B cell (primary cell): ENCODE results near the gene CNPPD1. TPM values are rescaled to one million over a fixed set of nuclear protein-coding genes. Genes with fewer than 3 reads are reported as not detected.

Source experiments
- ATAC-seq: fragments of 200-7000 bp; cut with Tn5 transposase; one replicate; pipeline ENCODE4 v1.10.0; 2021; ENCODE audit warnings: low read depth, mild to moderate bottlenecking, moderate number of reproducible peaks, moderate library complexity
- CTCF ChIA-PET: fragments of 350-600 bp; sonication (Branson Sonifier 250); formaldehyde crosslinking; loops from one replicate; lab custom pipeline; 2021; ENCODE audit warnings: antibody characterized with exemption, inconsistent platforms; lab: Charles Lee
- POLR2A ChIA-PET: fragments of 350-600 bp; sonication (Branson Sonifier 250); formaldehyde crosslinking; loops from one replicate; lab custom pipeline; 2021; ENCODE audit warnings: antibody characterized with exemption; lab: Charles Lee
- DNase-seq: peaks from one replicate; pipeline ENCODE4 v3.0.0; 2013
- H2AFZ ChIP-seq: 2 replicates; pipeline ENCODE4 v1.6.1; 2012; ENCODE audit warnings: mild to moderate bottlenecking, low read depth, low read length; ENCODE audit not compliant: insufficient read depth, poor library complexity, severe bottlenecking
- H3K27ac ChIP-seq, 2 donors: 1 replicate in 1 of 2; 2 replicates in 1 of 2; pipeline ENCODE4 v1.5.1; 2012 to 2013; ENCODE audit warnings: low read length in 2 of 2, mild to moderate bottlenecking in 2 of 2, moderate library complexity in 1 of 2
- H3K27me3 ChIP-seq, 4 experiments: fragments of 200-600 bp in 1 of 4; sonication (generic) in 1 of 4; replicated peaks in 1 of 4; 1 replicate in 2 of 4; 2 replicates in 2 of 4; pipeline versions ENCODE4 v1.6.1 to v1.7.0; 2013 to 2016; ENCODE audit warnings: low read length in 3 of 4, mild to moderate bottlenecking in 2 of 4, mixed read lengths in 1 of 4, moderate library complexity in 1 of 4; ENCODE audit not compliant: insufficient read depth in 4 of 4, control insufficient read depth in 3 of 4; ENCODE audit errors: control extremely low read depth in 1 of 4
- H3K36me3 ChIP-seq, 2 experiments: replicated peaks in 1 of 2; 1 replicate in 1 of 2; 2 replicates in 1 of 2; pipeline versions ENCODE4 v1.6.1 to v1.7.1; 2013; ENCODE audit warnings: low read length in 1 of 2; ENCODE audit not compliant: insufficient read depth in 2 of 2, control insufficient read depth in 1 of 2; ENCODE audit errors: control extremely low read depth in 1 of 2, extremely low read depth in 1 of 2
- H3K4me1 ChIP-seq, 2 donors: fragments of 200-600 bp in 1 of 2; sonication (generic) in 1 of 2; 1 replicate in 1 of 2; 2 replicates in 1 of 2; pipeline versions ENCODE4 v1.5.1 to v1.6.1; 2013 to 2017; ENCODE audit warnings: low read length in 2 of 2; ENCODE audit not compliant: control insufficient read depth in 2 of 2, insufficient read depth in 2 of 2
- H3K4me2 ChIP-seq: replicated peaks from 2 replicates; pipeline ENCODE3; 2012; ENCODE audit warnings: mild to moderate bottlenecking, low read depth, low read length; ENCODE audit not compliant: poor library complexity, severe bottlenecking
- H3K4me3 ChIP-seq, 5 experiments: fragments of 200-600 bp in 1 of 5; sonication (generic) in 1 of 5; 1 replicate in 3 of 5; 2 replicates in 2 of 5; pipeline versions ENCODE4 v1.5.1 to v1.7.0; 2011 to 2016; ENCODE audit warnings: low read length in 4 of 5, mild to moderate bottlenecking in 4 of 5, low read depth in 2 of 5, control low read depth in 1 of 5, moderate library complexity in 1 of 5; ENCODE audit not compliant: insufficient read depth in 1 of 5; ENCODE audit errors: control extremely low read depth in 1 of 5, extremely low read depth in 1 of 5
- H3K79me2 ChIP-seq: fragments of 200-600 bp; sonication (generic); one replicate; pipeline ENCODE4 v1.6.0; 2016; ENCODE audit warnings: low read length; ENCODE audit not compliant: control insufficient read depth, insufficient read depth
- H3K9ac ChIP-seq: fragments of 200-600 bp; sonication (generic); 2 replicates; pipeline ENCODE4 v1.6.1; 2017; ENCODE audit warnings: mild to moderate bottlenecking, low read length, moderate library complexity
- H3K9me3 ChIP-seq, 3 donors: one replicate each; pipeline versions ENCODE4 v1.6.1 to v1.7.1; 2013; ENCODE audit warnings: low read length in 2 of 3; ENCODE audit not compliant: control insufficient read depth in 2 of 3, insufficient read depth in 1 of 3; ENCODE audit errors: control extremely low read depth in 1 of 3
- H4K20me1 ChIP-seq: 2 replicates; pipeline ENCODE4 v1.6.0; 2012; ENCODE audit warnings: mild to moderate bottlenecking, low read length; ENCODE audit not compliant: insufficient read depth, control insufficient read depth, poor library complexity, severe bottlenecking
- H3K27ac Mint-ChIP-seq: one replicate; pipeline ENCODE4 v1.8.0; 2021; ENCODE audit warnings: mixed read lengths
- H3K27me3 Mint-ChIP-seq: one replicate; pipeline ENCODE4 v1.8.0; 2021; ENCODE audit warnings: mixed read lengths
- H3K4me1 Mint-ChIP-seq: one replicate; pipeline ENCODE4 v1.8.0; 2021; ENCODE audit warnings: mixed read lengths
- H3K4me3 Mint-ChIP-seq: one replicate; pipeline ENCODE4 v1.8.0; 2021; ENCODE audit warnings: mixed read lengths
- H3K9me3 Mint-ChIP-seq: one replicate; pipeline ENCODE4 v1.8.0; 2022; ENCODE audit warnings: mixed read lengths; ENCODE audit not compliant: insufficient read depth
- EZH2 ChIP-seq: IDR thresholded peaks from 2 replicates; pipeline ENCODE4 v1.6.1; 2012; ENCODE audit warnings: borderline replicate concordance, low read depth, mild to moderate bottlenecking, moderate library complexity, low read length; ENCODE audit not compliant: insufficient read depth, poor library complexity, severe bottlenecking
- WGBS: methylation state at CpG from one replicate; pipeline ENCODE4 v1.1.5; 2013; ENCODE audit warnings: missing lambda C conversion rate; ENCODE audit not compliant: insufficient coverage; 5-methylcytosine and 5-hydroxymethylcytosine counted together
- intact Hi-C: fragments of 100-400 bp; cut with micrococcal nuclease; formaldehyde crosslinking; loops from one replicate; pipeline ENCODE4 v1.10.0; 2022
- polyA plus RNA-seq: library from polyadenylated mRNA; depleted of rRNA; stranded (reverse); fragments of >200 nt; gene quantifications from 2 replicates; pipeline ENCODE4 v1.2.3, GENCODE V29; 2012
- total RNA-seq, 2 donors: library from RNA; stranded (reverse); fragments of 120-200 nt in 1 of 2; gene quantifications; 1 replicate in 1 of 2; 2 replicates in 1 of 2; pipeline versions ENCODE4 v1.2.3 to v1.2.4, GENCODE V29; 2013 to 2022
- TF ChIP-seq, protein P1 (sequence below): fragments of 200-600 bp; IDR thresholded peaks from one replicate; pipeline ENCODE4 v1.8.0; 2022; ENCODE audit warnings: antibody characterized with exemption, mild to moderate bottlenecking

CNPPD1 gene
- total and polyA plus RNA-seq, 2 donors (not counting 1 experiment from before 2014, with no cell fraction given) = 150 to 159 TPM

DNA sequence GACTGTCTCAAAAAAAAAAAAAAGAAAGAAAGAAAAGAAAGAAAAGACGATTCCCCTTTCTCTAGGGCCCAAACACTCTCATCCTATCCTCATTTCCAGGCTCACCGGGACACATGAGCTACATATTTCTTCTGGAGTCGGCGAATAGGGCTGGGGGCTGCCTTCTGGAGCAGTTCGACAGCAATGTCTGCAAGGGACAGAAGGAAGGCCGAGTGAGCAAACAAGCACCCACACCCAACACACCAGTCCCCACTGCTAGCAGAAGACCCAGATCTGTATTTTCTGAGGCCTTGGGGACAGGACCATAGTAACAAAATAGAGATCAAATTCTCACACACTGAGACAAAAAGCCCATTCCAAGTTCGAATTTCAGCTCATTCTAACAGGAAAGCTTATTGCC, 1.2 kb downstream of the CNPPD1 start:
- peaks cover 17 to 55% of the 10 kb centered on the region in 2 donors for H3K4me1 ChIP-seq
- intact Hi-C loops = loop anchor here (5.0 kb wide), 2 partner anchors 322 to 958 kb away; partner anchors contain the start of genes ARPC2 and GMPPA
- Mint-ChIP-seq H3K4me1 (peaks cover 42% of the 10 kb centered on the region), H3K9me3 (no peaks in the 10 kb centered on the region), H3K27me3 (no peaks in the 10 kb centered on the region), H3K4me3 (peak overlapping the region; percentile 99), H3K27ac (peak overlapping the region; percentile 65)
- H3K79me2 ChIP-seq = peaks cover 43% of the 10 kb centered on the region
- H3K4me3 ChIP-seq = peak overlapping the region; percentile 71 to 97 (median 94)
- TF ChIP-seq EZH2 = no peak
- TF ChIP-seq, protein P1, sequence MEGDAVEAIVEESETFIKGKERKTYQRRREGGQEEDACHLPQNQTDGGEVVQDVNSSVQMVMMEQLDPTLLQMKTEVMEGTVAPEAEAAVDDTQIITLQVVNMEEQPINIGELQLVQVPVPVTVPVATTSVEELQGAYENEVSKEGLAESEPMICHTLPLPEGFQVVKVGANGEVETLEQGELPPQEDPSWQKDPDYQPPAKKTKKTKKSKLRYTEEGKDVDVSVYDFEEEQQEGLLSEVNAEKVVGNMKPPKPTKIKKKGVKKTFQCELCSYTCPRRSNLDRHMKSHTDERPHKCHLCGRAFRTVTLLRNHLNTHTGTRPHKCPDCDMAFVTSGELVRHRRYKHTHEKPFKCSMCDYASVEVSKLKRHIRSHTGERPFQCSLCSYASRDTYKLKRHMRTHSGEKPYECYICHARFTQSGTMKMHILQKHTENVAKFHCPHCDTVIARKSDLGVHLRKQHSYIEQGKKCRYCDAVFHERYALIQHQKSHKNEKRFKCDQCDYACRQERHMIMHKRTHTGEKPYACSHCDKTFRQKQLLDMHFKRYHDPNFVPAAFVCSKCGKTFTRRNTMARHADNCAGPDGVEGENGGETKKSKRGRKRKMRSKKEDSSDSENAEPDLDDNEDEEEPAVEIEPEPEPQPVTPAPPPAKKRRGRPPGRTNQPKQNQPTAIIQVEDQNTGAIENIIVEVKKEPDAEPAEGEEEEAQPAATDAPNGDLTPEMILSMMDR = no peak
- POLR2A ChIA-PET = interaction anchor here (0.5 to 4.0 kb wide), 10 partner anchors 16 to 212 kb away, joined by 3 to 46 read pairs (median 10); partner anchors contain the start of genes ANKZF1, ATG9A, DNAJB2 and DNPEP
- H3K36me3 ChIP-seq = peaks cover 3 to 53% of the 10 kb centered on the region in 2 experiments
- no peak overlapping the region for H2AFZ ChIP-seq
- H3K27ac ChIP-seq = peak overlapping the region; percentile 94 to 97
- H3K27me3 ChIP-seq = no peaks in the 10 kb centered on the region
- peak overlapping the region; percentile 83 for H3K4me2 ChIP-seq
- CTCF ChIA-PET = interaction anchor here (0.8 to 8.6 kb wide), 14 partner anchors 9 to 299 kb away, joined by 3 to 136 read pairs (median 10); partner anchors contain the start of genes ABCB6, ANKZF1, ATG9A and DNAJB2
- DNase-seq = no peak
- H3K9me3 ChIP-seq = no peaks in the 10 kb centered on the region
- H4K20me1 ChIP-seq = peaks cover 47% of the 10 kb centered on the region
- WGBS = 87% methylated on average over 6 of the region's 7 CpGs
- H3K9ac ChIP-seq = peak overlapping the region; percentile 97
- no peak for ATAC-seq

DNA sequence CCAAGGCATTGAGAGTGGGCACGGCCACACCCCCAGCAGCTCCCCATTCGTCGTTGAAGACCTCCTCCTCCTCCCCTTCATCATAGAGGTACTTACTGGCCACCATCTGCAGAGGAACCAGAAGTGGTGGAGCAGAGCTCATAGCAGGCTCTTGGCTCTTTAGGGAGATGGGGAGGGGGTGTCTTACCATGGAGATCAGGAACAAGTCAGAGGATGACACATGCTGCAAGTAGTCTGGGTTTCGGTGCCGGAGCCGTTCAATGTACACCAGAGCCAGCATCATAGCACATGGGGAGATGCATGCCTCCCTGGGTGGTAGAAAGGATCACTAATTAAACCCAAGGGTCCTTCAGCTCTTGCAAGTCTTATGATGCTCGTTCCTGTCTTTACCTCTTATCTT, 1.9 kb downstream of the CNPPD1 start:
- Histone ChIP-seq H3K4me2 (no peak overlapping the region), H2AFZ (no peak overlapping the region), H3K4me1 (peaks cover 17 to 49% of the 10 kb centered on the region in 2 donors), H3K4me3 (no peak overlapping the region), H3K27me3 (no peaks in the 10 kb centered on the region), H3K9ac (no peak overlapping the region), H3K27ac (peak overlapping the region in 1 of 2 donors; percentile 2), H3K9me3 (no peaks in the 10 kb centered on the region), H4K20me1 (peaks cover 42% of the 10 kb centered on the region), H3K36me3 (peaks cover 3 to 46% of the 10 kb centered on the region in 2 experiments), H3K79me2 (peaks cover 40% of the 10 kb centered on the region)
- no peaks in the 10 kb centered on the region for H3K27me3 Mint-ChIP-seq
- ATAC-seq (no peak), DNase-seq (peak; percentile 8)
- no peaks in the 10 kb centered on the region for H3K9me3 Mint-ChIP-seq
- TF ChIP-seq EZH2 = no peak
- TF ChIP-seq, protein P1 = no peak
- WGBS = 94% methylated on average over 4 of the region's 7 CpGs
- H3K27ac Mint-ChIP-seq = peak overlapping the region; percentile 59
- H3K4me1 Mint-ChIP-seq = peaks cover 39% of the 10 kb centered on the region
- POLR2A ChIA-PET = interaction anchor here (1.4 to 4.0 kb wide), 3 partner anchors 32 to 105 kb away, joined by 4 to 46 read pairs (median 39); partner anchors contain the start of genes DNAJB2 and ZFAND2B
- H3K4me3 Mint-ChIP-seq = peak overlapping the region; percentile 38
- CTCF ChIA-PET = interaction anchor here (0.8 to 8.6 kb wide), 7 partner anchors 8 to 122 kb away, joined by 3 to 136 read pairs (median 13); partner anchors contain the start of genes ABCB6 and ZFAND2B
- intact Hi-C loops = loop anchor here (5.0 kb wide), 2 partner anchors 322 to 958 kb away; partner anchors contain the start of genes ARPC2 and GMPPA
